RPMI7951 (cell line): ENCODE data around the gene GIN1. TPM values are rescaled to one million over a fixed set of nuclear protein-coding genes. Genes with fewer than 3 reads are reported as not detected.
"Not testable (repeated sequence)": the region's sequence is repeated elsewhere in the genome, so short reads cannot be mapped to it uniquely, and the experiment has no call there.

ENCODE experiments used
- DNase-seq: peaks from one replicate; pipeline ENCODE4 v3.0.0-alpha.2; 2012; ENCODE audit warnings: low read depth
- total RNA-seq: library from RNA; depleted of rRNA; stranded (reverse); fragments of >200 nt; shearing (Covaris generic); gene quantifications from 2 replicates; pipeline ENCODE4 v1.2.3, GENCODE V29; 2014

The GIN1 gene
- total RNA-seq, 1 experiment from 2014 or later = 10.5 TPM

- no peak for DNase-seq
Measured at GRCh38 chr5:103111468-103111867, 8.5 kb downstream of the GIN1 start.

- DNase-seq = no peak
Measured at GRCh38 chr5:103110403-103110802, 9.5 kb downstream of the GIN1 start.

DNA sequence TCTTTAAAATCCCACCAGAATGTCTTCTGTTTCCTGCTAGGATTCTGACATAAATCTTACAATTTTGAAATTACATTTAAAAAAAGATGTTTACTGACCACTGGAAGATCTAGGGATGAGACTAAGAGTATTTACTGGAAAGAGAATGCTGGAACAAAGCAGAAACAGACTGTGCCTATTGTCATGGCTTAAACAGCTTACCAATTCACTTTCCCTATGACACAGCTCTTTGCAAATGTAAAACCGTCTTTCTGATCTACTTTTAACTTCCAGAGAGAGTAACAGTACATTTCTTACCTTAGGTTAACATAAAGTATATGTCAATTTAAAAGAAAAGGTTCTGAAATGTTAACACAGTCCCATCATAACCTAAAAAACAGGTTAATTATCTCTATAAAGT, 10.7 kb downstream of the GIN1 start:
- DNase-seq = no peak

GRCh38 chr5:103108086-103108485, 11.9 kb downstream of the GIN1 start:
- no peak for DNase-seq

DNA sequence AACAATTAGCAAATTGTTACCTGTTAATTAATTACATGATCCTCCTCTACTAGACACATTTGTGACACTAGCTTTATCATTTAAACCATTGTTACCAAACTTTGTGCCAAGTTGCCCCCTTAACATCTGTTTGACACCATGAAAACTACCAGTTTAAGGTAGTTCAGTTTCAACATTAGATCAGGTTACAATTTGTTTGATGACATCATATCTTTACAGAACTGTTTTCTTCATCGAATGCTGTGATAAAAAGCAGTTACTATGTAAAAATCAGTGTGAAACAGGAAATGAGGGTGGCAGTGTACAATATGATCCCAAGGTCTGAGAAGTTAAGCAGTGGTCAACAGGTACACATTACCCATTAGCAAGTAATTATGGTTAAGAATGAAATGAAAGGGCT, 17.7 kb downstream of the GIN1 start:
- DNase-seq = no peak

DNA sequence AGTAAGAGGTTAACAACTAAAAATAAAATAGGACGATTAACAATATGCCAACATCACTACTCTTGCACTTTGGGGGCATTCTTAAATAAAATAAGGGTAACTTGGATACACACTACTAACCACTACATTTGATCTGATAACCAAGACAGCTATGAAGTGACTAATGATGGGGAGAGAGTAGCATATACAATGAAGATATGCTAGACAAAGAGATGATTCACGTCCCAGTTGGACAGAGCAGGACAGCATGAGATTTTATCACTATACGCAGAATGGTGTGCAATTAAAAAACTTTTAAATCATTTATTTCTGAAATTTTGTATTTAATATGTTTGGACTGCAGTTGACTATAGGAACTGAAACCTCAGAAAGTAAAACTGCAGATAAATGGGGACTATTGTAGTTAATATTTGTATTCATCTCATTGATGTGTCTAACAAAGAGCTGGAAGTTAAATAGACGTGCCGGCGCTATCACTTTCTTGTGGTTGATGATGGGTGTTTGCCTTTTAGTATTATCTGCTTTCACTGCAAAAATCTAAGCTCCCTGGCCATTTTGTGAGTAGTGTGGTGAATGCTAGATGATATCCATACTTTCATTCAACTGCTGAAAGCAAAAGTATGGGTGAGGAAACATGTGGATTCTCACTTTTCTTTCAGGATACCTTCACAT, 18.7 kb downstream of the GIN1 start:
- no peak for DNase-seq

- no peak for DNase-seq
Measured at GRCh38 chr5:103098993-103099392, 20.9 kb downstream of the GIN1 start.

DNA sequence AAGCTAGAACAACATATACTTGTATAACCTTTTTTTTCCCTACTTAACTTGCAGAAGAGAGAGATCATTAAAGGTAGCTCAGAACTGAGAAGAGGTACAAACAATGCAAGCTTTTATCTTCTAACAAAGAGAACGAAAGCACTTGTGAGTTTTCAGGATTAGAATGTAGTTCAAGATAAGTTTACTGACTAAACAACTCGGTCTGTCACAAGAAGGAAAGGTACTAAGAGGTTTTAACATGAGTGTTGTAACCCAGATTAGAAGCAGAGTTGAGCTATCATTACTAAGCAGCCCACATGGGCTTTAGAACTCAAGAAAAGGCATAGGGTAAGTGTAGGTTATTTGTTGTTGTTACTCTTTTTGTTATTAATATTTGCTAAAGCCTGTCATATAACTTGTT, 25.2 kb downstream of the GIN1 start:
- DNase-seq = no peak

- no peak for DNase-seq
Measured at GRCh38 chr5:103093727-103094126, 26.2 kb downstream of the GIN1 start.

- DNase-seq = no peak
Measured at GRCh38 chr5:103092676-103093075, 27.3 kb downstream of the GIN1 start.

GRCh38 chr5:103090791-103091190, 29.1 kb downstream of the GIN1 start:
- DNase-seq = no peak

- DNase-seq = no peak
Measured at GRCh38 chr5:103089272-103089671, 30.7 kb downstream of the GIN1 start.

DNA sequence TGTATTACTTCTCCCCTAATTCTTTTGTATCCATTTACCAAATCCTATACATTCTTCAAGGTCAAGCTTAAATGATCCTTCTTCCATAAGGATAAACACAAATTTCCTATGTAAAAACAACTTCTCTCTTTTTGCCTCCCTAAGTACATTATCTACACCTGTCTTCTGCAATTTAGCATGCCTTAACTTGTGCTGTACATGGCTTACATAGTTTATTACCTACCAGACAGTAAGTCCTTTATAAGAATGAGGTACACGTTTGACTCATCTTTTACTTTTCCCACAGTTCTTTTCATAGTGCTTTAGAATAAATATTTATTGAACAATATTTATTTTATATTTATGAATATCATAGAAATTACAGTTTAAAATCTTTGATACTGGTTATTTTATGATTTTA, 33.4 kb downstream of the GIN1 start:
- DNase-seq = no peak

- no peak for DNase-seq
Measured at GRCh38 chr5:103079796-103080195, 40.1 kb downstream of the GIN1 start.

GRCh38 chr5:103075442-103075841, 44.5 kb downstream of the GIN1 start:
- no peak for DNase-seq

- not testable (repeated sequence) for DNase-seq
Measured at GRCh38 chr5:103073500-103073899, 46.4 kb downstream of the GIN1 start.

GRCh38 chr5:103066326-103066725, 53.6 kb downstream of the GIN1 start:
- DNase-seq = no peak

DNA sequence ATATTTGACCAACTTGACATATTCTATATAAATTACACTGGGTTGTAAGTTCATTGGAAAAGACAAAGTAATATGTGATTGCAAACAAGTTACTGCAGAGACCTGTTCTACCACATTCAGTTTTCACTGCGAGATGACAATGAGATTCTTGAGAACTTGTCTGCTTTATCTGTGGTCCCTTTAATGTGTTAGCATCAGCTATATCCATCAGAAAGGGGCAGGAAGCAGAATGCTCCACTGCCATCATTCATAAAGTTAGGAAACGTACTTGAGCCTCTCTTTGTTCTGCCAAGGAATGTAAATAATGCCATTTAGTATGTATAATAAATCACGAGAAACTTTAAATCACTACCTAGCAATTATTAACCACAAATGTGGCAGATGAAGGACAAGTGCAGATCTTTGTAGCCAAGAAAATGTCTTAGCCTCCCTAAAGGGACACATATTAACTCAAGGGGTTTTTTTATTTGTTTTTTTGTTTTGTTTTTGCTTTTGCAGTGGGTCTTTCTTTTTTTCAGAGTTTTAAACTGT, 59.4 kb downstream of the GIN1 start:
- no peak for DNase-seq

- no peak for DNase-seq
Measured at GRCh38 chr5:103059525-103059924, 60.4 kb downstream of the GIN1 start.

DNA sequence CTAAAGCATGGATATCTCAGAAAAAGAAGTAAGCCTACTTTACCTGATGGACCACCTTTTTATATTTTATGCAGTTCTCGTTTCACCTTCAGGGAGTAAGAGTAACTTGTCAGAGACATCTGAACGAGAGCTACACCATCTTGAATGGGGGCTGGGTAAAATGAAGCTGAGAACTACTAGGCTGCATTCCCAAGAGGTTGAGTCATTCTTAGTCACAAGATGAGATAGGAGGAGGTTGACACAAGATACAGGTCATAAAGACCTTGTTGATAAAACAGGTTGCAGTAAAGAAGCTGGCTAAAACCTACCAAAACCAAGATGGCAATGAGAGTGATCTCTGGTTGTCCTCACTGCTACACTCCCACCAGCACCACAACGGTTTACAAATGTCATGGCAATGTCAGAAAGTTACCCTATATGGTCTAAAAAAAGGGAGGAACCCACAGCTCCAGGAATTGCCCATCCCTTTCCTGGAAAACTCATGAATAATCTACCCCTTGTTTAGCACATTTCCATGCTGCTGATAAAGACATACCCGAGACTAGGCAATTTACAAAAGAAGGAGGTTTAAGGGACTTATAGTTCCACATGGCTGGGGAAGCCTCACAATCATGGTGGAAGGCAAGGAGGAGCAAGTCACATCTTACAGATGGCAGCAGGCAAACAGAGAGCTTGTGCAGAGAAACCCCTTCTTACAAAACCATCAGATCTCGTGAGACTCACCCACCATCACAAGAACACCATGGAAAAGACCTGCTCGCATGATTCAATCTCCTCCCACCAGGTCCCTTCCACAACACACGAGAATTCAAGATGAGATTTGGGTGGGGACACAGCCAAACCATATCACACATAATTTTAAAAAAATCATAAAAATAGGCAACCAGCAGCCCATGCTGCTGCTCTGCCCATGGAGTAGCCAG, 62.5 kb downstream of the GIN1 start:
- DNase-seq = peak; percentile 49

- not testable (repeated sequence) for DNase-seq
Measured at GRCh38 chr5:103046706-103047105, 73.2 kb downstream of the GIN1 start.

GRCh38 chr5:103041071-103041676, 78.8 kb downstream of the GIN1 start:
- peak; percentile 51 for DNase-seq
